ENCODE data around the gene UBTF.

Gene UBTF

GRCh38 chr17:44219108-44219615 is 313 bp downstream of the UBTF start:
- peak; percentile 66 for DNase-seq (ENCODE audit: insufficient read length)
- peak; percentile 58 for FAIRE-seq

GRCh38 chr17:44218344-44219107 is 949 bp downstream of the UBTF start:
- FAIRE-seq, result no peak
- TF ChIP-seq POLR2A (IDR thresholded peaks at IDR 0.05; ENCODE audit: low read depth, low read length) (peak; percentile 13; the same call in 1 of the 2 replicates), TAF1 (IDR thresholded peaks at IDR 0.05; ENCODE audit: borderline replicate concordance, low read depth, low read length) (no peak; the same call in 1 of the 2 replicates), POLR2AphosphoS5 (IDR thresholded peaks at IDR 0.05; ENCODE audit: low read depth, low read length) (peak; percentile 23; the same call in 1 of the 2 replicates)
- DNase-seq (ENCODE audit: insufficient read length), result peak; percentile 80

More at GRCh38 chr17:44219108-44219615, 313 bp downstream of the UBTF start:
- TF ChIP-seq POLR2A (IDR thresholded peaks at IDR 0.05; ENCODE audit: low read depth, low read length), result peak; percentile 82; the same call in 1 of the 2 replicates
- TF ChIP-seq TAF1 (IDR thresholded peaks at IDR 0.05; ENCODE audit: borderline replicate concordance, low read depth, low read length), result peak; percentile 25
- peak; percentile 56; the same call in 1 of the 2 replicates for TF ChIP-seq POLR2AphosphoS5 (IDR thresholded peaks at IDR 0.05; ENCODE audit: low read depth, low read length)

GRCh38 chr17:44217738-44218343 is 1.6 kb downstream of the UBTF start:
- FAIRE-seq, result peak; percentile 74
- no peak for DNase-seq (ENCODE audit: insufficient read length)
- no peak for TF ChIP-seq TAF1 (IDR thresholded peaks at IDR 0.05; ENCODE audit: borderline replicate concordance, low read depth, low read length)
- TF ChIP-seq POLR2AphosphoS5 (IDR thresholded peaks at IDR 0.05; ENCODE audit: low read depth, low read length), result no peak
- TF ChIP-seq POLR2A (IDR thresholded peaks at IDR 0.05; ENCODE audit: low read depth, low read length), result no peak

- TF ChIP-seq POLR2A (IDR thresholded peaks at IDR 0.05; ENCODE audit: low read depth, low read length) (no peak), POLR2AphosphoS5 (IDR thresholded peaks at IDR 0.05; ENCODE audit: low read depth, low read length) (no peak; the same call in 1 of the 2 replicates), TAF1 (IDR thresholded peaks at IDR 0.05; ENCODE audit: borderline replicate concordance, low read depth, low read length) (no peak)
Measured at GRCh38 chr17:44216694-44217093, 2.8 kb downstream of the UBTF start.

GRCh38 chr17:44216173-44216572 is 3.3 kb downstream of the UBTF start:
- DNase-seq (ENCODE audit: insufficient read length), result no peak
- peak; percentile 96 for FAIRE-seq
- TF ChIP-seq POLR2AphosphoS5 (IDR thresholded peaks at IDR 0.05; ENCODE audit: low read depth, low read length), result peak; percentile 21
- TF ChIP-seq TAF1 (IDR thresholded peaks at IDR 0.05; ENCODE audit: borderline replicate concordance, low read depth, low read length), result no peak
- TF ChIP-seq POLR2A (IDR thresholded peaks at IDR 0.05; ENCODE audit: low read depth, low read length), result peak; percentile 40; the same call in 1 of the 2 replicates

More at GRCh38 chr17:44216694-44217093, 2.8 kb downstream of the UBTF start:
- FAIRE-seq (no peak), DNase-seq (ENCODE audit: insufficient read length) (no peak)

- TF ChIP-seq TAF1 (IDR thresholded peaks at IDR 0.05; ENCODE audit: borderline replicate concordance, low read depth, low read length), result no peak
- TF ChIP-seq POLR2A (IDR thresholded peaks at IDR 0.05; ENCODE audit: low read depth, low read length), result no peak
- no peak for TF ChIP-seq POLR2AphosphoS5 (IDR thresholded peaks at IDR 0.05; ENCODE audit: low read depth, low read length)
- no peak for FAIRE-seq
- no peak for DNase-seq (ENCODE audit: insufficient read length)
Measured at GRCh38 chr17:44214896-44215295, 4.6 kb downstream of the UBTF start.

GRCh38 chr17:44214230-44214494 is 5.3 kb downstream of the UBTF start:
- TF ChIP-seq POLR2A (IDR thresholded peaks at IDR 0.05; ENCODE audit: low read depth, low read length) (no peak), POLR2AphosphoS5 (IDR thresholded peaks at IDR 0.05; ENCODE audit: low read depth, low read length) (no peak), TAF1 (IDR thresholded peaks at IDR 0.05; ENCODE audit: borderline replicate concordance, low read depth, low read length) (no peak)
- FAIRE-seq (no peak), DNase-seq (ENCODE audit: insufficient read length) (no peak)

GRCh38 chr17:44213403-44214229 is 5.9 kb downstream of the UBTF start:
- peak; percentile 79; the same call in 1 of the 2 replicates for TF ChIP-seq POLR2AphosphoS5 (IDR thresholded peaks at IDR 0.05; ENCODE audit: low read depth, low read length)
- peak; percentile 33; the same call in 1 of the 2 replicates for TF ChIP-seq POLR2A (IDR thresholded peaks at IDR 0.05; ENCODE audit: low read depth, low read length)
- no peak for TF ChIP-seq TAF1 (IDR thresholded peaks at IDR 0.05; ENCODE audit: borderline replicate concordance, low read depth, low read length)
- FAIRE-seq, result no peak
- DNase-seq (ENCODE audit: insufficient read length), result no peak

- FAIRE-seq (no peak), DNase-seq (ENCODE audit: insufficient read length) (no peak)
- TF ChIP-seq POLR2A (IDR thresholded peaks at IDR 0.05; ENCODE audit: low read depth, low read length) (no peak; the same call in 1 of the 2 replicates), POLR2AphosphoS5 (IDR thresholded peaks at IDR 0.05; ENCODE audit: low read depth, low read length) (peak; percentile 80), TAF1 (IDR thresholded peaks at IDR 0.05; ENCODE audit: borderline replicate concordance, low read depth, low read length) (no peak)
Measured at GRCh38 chr17:44212507-44213402, 6.7 kb downstream of the UBTF start.
